ENCODE results near the gene CEMIP.
"Not testable (repeated sequence)": the region's sequence is repeated elsewhere in the genome, so short reads cannot be mapped to it uniquely, and the experiment has no call there.

Gene CEMIP

DNA sequence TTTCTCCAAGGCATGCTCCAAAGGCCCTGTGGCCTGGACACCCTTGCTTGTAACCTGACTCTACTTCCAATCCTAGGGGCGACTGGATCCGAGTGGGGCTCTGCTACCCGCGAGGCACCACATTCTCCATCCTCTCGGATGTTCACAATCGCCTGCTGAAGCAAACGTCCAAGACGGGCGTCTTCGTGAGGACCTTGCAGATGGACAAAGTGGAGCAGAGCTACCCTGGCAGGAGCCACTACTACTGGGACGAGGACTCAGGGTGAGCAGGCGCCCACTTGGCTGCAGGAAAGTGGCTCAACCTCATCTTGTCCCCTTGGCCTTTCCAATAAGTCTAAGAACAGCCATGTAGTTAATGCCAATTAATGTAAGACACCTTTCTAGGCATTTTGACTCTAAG, 158.5 kb downstream of the CEMIP start:
- no peak for DNase-seq

DNA sequence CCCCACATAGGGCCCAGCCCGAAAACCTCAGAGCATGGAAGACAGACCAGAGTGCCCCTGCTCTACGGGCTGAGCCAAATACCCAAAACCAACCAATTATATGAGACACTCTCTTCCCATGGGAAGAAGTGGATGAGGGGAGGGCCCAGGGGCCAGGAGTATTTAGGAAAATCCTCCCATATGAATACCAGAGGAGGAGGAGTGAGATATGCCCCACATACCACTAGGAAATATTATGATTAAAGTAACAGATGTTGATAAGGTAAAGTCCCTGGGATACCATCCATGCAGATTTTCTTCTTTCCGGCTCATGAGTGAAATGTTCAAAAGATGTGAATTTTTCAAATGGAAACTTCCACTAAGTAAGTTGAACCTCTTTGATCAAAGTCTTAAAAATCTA, 160.0 kb downstream of the CEMIP start:
- DNase-seq: no peak

DNA sequence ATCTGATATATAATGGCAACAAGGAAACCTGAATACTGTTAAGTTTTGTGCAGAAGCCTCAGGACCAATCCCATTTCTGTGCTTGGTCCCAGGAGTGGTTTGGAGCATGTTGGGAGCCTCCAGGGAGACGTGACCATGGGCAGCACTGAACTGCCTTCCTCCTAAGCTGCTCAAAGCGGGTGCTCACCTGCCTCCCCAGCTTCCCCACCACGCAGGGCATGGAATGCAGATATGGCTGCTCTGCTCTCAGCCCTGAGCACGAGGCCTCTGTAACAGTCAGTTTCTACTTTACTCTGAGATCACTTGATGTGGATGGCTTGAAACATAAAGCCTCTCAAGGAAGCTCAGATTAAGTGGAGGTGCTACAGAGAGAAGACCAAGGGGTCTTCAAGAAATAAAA, 161.2 kb downstream of the CEMIP start:
- DNase-seq: no peak

DNA sequence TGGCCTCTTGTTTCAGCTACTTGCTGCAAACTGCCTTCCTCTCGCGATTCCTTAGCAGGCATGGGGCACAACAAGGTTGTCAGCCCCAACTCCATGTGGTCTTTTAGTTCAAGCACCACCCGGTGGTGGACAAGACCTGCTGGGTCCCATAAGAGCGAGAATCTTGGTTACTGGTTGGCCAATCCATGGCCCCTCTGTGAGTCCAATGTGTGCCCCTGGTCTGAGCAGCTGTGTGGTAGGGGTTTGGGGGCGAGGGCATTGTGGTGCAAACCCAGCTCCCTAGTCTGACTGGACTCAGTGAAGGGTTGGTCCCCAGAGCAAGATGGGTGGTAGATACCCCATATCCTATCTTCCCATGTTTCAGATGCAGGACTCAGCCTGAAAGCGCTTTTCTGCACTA, 161.7 kb downstream of the CEMIP start:
- DNase-seq: no peak

DNA sequence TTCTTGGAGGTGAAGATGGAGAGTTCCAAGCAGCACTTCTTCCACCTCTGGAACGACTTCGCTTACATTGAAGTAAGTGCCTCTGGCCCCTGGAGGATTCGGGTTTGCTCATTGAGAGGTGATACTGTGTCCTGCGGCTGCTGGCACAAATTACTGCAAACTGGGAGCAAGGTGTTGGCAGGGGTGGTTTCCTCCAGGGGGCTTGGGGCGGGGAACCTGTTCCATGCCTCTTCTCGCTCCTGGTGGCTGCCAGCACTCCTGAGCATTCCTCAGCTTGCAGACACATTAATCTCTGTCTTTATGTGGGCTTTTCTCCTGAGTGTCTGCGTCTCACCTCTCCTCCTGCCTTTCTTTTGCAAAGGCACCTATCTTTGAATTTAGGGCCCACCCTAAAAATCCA, 163.1 kb downstream of the CEMIP start:
- no peak for DNase-seq

DNA sequence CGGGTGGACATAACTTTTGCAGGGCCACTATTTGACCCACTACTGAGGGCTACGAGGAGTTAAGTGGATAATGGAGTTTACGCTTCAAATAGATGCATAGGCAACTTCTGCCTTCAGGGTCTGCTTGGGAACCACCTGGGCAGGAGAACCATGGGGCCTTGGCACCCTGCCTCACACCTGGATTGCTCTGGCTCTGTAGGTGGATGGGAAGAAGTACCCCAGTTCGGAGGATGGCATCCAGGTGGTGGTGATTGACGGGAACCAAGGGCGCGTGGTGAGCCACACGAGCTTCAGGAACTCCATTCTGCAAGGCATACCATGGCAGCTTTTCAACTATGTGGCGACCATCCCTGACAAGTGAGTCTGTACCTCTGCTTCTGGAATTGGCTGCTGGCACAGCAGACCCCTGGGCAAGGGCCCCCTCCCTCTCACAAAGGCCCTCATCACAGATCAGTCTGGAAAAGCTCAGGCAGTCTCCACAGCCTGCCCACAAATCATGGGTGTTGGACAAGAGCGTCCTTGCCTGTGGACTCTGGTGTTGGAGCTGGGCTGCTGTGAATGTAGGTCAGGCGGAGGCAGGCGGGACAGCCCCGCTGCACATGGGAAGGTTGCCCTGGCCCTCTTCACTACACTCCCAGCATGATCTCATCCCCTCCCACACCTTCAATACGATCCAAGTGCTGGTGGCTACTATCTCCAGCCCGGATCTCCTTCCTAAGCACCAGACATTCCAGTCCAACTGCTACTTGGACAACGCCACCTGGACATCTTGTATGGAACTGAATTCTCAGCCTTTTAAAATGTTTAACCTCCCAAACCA, 163.8 kb downstream of the CEMIP start:
- no peak for DNase-seq

DNA sequence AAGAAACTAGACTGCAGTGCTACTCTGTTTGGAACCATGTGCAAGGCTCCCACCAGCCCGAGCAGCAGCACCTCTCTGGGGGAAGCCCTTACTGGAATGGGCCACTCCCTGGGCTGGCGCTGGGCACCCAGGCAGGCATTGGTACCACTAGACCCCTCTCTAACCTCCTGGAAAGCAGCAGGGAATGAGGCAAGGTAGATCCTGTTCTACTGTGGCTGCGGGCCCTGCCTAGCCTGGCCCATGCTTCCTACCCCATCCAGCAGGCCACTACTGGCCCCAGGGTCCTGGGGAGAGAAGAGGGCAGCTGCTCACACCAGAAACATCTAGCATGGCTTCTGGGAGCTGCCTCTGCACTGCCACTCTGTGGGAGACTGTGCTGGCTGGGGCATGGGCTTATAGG, 165.6 kb downstream of the CEMIP start:
- DNase-seq: no peak

DNA sequence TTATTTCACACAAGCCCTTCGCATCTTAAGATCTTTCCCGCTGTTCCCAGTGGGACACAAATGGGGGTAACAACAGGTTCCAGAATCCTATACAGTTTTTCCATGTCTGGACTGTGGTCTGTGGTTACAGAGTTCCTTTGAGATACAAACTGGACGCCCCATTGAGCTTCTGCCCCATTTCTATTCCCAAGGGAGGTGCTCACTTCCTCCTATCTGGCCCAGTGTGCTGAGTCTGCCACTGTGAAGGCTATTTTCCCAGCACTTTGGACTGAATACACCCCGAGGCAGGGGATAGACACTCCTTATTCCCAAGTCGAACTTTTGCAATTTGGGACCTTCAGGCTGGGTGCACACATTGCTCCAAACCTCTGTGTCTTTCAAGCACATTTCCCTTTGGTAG, 166.4 kb downstream of the CEMIP start:
- no peak for DNase-seq

DNA sequence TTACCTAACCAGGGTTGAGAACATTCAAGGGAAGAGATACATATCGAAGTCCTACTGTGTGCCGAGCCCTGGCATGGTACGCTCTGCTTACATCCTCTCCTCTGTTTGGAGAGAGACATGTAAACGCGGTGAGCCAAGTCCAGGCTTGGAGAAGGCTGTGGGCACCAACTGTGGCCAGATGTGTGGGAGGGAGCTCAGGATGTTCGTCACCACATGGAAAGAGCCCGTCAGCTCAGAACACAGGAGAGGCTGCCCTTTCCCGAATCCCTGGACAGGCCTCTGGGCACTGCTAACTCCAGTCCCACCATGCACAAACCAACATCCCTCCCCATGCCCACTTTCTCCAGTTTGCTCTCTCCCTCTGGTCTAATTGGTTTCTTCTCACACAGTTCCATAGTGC, 167.4 kb downstream of the CEMIP start:
- DNase-seq: no peak

DNA sequence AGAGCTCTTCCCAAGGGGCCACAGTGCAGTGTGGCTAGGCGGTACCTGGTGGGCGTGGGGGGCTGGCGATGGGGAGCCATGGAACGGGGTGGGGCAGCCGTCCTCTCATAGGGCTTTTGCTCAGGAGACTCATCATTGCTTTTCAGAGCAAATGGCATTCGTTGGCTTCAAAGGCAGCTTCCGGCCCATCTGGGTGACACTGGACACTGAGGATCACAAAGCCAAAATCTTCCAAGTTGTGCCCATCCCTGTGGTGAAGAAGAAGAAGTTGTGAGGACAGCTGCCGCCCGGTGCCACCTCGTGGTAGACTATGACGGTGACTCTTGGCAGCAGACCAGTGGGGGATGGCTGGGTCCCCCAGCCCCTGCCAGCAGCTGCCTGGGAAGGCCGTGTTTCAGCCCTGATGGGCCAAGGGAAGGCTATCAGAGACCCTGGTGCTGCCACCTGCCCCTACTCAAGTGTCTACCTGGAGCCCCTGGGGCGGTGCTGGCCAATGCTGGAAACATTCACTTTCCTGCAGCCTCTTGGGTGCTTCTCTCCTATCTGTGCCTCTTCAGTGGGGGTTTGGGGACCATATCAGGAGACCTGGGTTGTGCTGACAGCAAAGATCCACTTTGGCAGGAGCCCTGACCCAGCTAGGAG, 169.6 kb downstream of the CEMIP start:
- DNase-seq: no peak

DNA sequence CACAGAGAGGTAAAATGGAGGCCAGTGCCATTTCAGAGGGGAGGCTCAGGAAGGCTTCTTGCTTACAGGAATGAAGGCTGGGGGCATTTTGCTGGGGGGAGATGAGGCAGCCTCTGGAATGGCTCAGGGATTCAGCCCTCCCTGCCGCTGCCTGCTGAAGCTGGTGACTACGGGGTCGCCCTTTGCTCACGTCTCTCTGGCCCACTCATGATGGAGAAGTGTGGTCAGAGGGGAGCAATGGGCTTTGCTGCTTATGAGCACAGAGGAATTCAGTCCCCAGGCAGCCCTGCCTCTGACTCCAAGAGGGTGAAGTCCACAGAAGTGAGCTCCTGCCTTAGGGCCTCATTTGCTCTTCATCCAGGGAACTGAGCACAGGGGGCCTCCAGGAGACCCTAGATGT, 170.6 kb downstream of the CEMIP start:
- no peak for DNase-seq

DNA sequence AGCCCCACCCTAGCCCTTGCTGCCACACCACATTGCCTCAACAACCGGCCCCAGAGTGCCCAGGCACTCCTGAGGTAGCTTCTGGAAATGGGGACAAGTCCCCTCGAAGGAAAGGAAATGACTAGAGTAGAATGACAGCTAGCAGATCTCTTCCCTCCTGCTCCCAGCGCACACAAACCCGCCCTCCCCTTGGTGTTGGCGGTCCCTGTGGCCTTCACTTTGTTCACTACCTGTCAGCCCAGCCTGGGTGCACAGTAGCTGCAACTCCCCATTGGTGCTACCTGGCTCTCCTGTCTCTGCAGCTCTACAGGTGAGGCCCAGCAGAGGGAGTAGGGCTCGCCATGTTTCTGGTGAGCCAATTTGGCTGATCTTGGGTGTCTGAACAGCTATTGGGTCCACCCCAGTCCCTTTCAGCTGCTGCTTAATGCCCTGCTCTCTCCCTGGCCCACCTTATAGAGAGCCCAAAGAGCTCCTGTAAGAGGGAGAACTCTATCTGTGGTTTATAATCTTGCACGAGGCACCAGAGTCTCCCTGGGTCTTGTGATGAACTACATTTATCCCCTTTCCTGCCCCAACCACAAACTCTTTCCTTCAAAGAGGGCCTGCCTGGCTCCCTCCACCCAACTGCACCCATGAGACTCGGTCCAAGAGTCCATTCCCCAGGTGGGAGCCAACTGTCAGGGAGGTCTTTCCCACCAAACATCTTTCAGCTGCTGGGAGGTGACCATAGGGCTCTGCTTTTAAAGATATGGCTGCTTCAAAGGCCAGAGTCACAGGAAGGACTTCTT, 171.3 kb downstream of the CEMIP start:
- no peak for DNase-seq

DNA sequence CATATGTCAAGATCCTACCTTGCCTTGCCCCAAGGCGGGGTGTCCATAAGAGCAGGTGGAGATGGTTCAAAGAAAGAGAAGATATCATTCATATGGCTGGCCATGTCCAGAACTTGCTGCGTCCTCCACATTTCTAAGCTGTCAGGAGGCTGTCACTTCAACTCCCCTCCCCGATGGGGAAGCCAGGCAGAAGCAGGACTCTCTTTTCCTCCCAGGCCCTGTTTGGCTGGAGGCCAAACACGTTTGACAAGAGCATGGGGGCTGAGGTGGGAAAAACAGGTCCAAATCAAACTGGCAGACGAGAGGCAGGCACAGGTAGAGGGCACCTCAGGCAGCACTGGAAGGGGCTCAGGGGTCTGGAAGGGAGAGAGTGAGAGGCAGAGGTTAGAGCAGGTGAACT, 172.8 kb downstream of the CEMIP start:
- no peak for DNase-seq

DNA sequence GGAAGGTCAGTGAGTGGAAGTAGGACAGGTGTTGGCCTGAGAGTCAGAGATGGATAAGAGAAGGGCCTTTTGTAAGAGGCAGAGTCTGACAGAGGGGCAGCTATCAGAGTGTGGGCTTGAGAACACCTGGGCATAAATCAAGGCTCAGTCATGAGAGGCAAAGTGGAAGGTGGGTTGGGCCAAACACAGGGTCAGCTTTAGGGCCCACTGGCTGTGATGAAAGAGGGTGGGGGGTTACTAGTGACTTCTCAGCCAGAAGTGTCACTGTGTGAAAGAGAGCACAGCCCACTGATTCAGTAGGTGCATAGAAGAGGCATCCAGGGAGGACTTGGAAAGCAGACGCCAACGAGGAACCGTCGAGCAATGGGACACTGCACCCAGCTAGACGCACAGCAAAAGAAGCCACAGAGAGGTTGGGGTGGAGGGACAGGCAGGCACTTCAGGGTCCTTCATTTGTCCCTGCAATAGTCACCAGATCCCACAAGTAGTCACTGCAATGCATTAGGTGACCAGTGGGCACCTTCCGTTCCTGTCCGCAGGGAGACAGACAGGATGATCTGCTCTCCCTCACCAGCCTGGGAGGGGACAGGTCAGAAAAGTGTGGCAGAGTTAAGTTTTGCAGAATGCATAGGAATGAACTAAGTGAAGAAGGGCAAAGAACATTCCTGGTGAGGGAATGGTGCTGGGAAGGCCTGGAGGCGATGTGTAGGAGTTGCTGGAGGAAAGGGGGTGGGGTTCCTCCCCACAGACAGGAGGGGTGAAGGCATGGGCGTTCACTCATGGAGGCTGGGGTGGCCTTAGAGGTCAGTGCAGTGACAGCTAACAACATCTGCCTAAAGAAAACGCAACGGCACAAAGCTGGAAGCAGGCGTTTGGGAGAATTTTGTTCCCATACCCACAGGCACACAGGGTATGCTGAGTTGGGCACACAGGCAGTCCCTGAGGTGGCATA, 174.1 kb downstream of the CEMIP start:
- no peak for DNase-seq

DNA sequence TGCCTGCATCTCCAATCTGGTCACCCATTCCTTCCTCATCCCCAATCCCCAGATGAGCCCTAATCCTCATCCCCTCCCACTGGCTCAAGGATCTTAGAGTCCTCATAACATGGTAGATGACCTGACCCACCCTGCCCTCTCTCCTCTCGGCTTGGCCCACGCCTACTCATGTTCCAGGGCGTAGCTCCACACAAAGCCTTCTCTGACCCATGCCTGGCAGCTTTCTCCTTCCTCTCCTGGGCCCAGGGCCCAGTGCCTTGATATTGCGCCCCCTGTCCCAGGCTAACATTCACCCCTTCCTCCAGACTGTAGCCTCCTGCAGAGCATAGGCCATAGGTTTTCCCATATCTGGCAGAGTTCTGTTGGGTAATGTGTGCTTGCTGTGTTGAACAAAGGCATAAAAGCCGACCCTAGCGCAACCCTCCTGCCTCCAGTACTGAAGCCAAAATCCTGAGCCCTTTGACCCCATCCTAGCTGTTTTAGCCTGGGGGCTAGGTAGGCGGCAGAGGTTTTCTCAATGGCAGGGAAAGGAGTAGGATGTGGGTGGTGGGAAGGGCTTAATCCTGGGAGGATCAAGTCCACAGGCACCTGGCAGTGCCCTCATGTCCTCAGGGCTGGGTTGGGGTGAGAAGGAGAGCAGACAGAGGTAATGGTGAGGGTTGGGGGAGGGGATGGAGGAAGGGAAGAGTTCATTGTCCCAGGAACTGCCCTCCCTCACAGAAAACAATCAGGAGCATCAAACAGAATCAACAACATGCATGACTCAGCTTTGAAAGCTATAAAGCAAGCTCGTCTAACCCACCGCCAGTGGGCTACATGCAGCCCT, 175.0 kb downstream of the CEMIP start:
- DNase-seq: no peak

DNA sequence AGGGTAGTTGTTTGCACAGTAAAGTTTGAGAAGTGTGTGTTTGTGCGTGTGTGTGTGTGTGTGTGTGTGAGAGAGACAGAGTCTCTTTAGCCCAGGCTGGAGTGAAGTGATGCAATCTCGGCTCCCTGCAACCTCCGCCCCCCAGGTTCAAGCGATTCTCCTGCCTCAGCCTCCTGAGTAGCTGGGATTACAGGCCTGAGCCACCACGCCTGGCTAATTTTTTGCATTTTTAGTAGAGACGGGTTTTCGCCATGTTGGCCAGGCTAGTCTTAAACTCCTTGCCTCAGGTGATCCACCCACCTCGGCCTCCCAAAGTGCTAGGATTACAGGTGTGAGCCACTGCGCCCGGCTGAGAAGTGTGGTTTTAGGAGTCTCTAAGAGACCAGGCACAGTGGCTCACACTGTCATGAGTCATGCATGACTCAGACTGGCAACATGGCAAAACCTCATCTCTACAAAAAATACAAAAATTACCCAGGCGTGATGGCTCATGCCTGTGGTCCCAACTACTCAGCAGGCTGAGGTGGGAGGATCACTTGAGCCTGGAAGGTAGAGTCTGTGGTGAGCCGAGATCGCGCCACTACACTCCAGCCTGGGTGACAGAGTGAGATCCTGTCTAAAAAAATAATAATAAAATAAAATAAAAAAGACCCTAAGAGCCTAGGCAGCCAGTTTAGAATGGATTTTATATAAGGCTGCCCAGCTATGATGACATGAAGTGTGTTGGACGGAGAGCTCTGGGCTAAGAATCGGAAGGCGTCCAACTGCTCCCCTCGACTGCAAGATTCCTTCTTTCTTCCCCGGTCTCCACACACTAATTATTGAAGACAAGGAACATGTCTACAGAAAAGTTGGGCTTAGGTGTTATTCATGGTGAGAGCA, 176.6 kb downstream of the CEMIP start:
- not testable (repeated sequence) for DNase-seq

DNA sequence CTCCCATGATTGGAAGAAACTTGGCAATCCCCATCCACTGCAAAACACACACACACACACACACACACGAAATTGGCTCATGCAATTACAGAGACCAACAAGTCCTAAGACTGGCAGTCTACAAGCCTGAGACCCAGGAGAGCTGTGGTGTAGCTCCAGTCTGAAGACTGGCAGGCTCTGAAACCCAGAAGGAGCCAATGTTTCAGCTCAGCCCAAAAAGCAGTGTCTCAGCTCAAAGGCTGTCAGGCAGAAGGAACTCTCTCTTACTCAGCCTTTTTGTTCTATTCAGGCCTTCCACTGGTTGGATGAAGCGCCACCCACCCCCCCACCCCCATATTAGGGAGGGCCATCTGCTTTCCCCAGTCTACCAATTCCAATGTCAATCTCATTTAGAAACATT, 178.4 kb downstream of the CEMIP start:
- no peak for DNase-seq

DNA sequence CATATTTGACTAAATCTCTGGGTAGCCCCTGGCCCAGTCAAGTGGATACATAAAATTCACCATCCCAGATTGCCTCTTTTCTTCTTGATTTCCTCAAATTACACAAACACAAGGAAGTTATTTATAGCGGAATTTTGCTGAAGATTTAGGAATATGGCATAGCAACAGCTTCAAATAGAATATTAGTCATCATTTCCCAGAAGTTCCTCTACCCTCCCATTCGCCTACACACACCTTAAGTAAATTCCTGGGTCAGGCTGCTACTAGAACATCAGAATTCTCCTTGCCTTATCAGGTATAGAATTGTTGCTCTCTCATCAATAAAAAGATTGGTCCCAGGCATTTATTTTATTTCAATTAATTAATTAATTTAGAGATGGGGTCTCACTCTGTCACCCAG, 178.8 kb downstream of the CEMIP start:
- no peak for DNase-seq

DNA sequence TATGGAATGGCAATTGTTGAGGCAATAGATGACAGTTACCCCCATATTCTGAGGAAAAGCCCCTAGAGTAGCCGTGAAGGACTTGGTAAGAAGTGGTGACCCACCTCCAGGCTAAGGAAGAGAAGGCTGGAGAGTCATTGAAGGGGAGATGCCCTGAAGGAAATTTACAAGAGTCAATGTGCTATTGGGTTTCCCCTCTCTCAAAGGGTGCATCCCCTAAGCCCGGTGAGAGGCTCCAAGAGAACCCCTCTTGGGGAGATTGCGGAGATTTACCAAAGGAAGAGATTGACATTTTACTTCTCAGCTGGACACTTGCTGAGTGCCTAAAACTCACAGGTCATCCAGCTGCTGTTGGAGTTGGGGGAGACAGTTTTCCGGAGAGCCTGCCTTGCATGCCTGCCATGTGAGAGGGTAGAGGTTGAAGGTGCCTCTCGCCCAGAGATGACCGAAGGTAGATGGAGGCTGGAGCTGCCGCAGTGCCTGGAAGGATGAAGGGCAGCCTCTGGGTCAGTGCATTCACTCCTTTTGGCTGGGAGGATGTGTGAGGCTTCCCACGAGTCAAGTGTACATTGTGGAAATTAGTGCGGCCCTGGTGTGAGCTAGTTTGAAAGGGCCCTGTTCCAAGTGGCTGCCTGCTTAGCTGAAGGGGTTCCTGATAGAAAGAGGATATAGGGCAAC, 179.8 kb downstream of the CEMIP start:
- no peak for DNase-seq

DNA sequence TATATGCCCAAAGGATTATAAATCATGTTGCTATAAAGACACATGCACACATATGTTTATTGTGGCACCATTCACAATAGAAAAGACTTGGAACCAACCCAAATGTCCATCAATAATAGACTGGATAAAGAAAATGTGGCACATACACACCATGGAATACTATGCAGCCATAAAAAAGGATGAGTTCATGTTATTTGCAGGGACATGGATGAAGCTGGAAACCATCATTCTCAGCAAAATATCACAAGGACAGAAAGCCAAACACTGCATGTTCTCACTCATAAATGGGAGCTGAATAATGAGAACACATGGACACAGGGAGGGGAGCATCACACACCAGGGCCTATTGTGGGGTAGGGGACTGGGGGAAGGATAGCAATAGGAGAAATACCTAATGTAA, 186.3 kb downstream of the CEMIP start:
- DNase-seq: not testable (repeated sequence)
